ENCODE data around the gene FMNL1.

FMNL1 gene

GRCh38 chr17:45221081-45222013 is at the start of gene FMNL1:
TSS of gene FMNL1 (plus strand) at chr17:45221885. CDS start at chr17:45222125, 240 bp downstream.
- Histone ChIP-seq H3K36me3 (ENCODE audit: insufficient read depth, insufficient read length, low read length) (no peaks in the 10 kb centered on the region), H3K4me1 (ENCODE audit: insufficient read depth, insufficient read length) (peaks cover 22% of the 10 kb centered on the region), H3K27me3 (ENCODE audit: insufficient read depth, insufficient read length) (peaks cover 57% of the 10 kb centered on the region), H3K4me3 (ENCODE audit: insufficient read length, low read depth) (peak within 1 kb of the TSS; percentile 45), H3K9ac (ENCODE audit: insufficient read length, low read depth) (peak within 1 kb of the TSS; percentile 74), H3K9me3 (ENCODE audit: insufficient read depth, low read length) (no peaks in the 10 kb centered on the region)
- TF ChIP-seq YY1 (IDR thresholded peaks at IDR 0.05; ENCODE audit: insufficient read depth, insufficient read length) (no peak), SUZ12 (IDR thresholded peaks at IDR 0.05; ENCODE audit: extremely low read depth, insufficient read depth, insufficient read length) (no peak), ZNF274 (IDR thresholded peaks at IDR 0.05; ENCODE audit: low read depth, low read length) (no peak)
- no peak for DNase-seq (ENCODE audit: low read depth, low spot score)

GRCh38 chr17:45172232-45172540 is 49.5 kb upstream of the FMNL1 start:
- Histone ChIP-seq H3K9ac (ENCODE audit: insufficient read length, low read depth) (peak overlapping the region; percentile 63), H3K4me3 (ENCODE audit: insufficient read length, low read depth) (peak overlapping the region; percentile 0), H3K9me3 (ENCODE audit: insufficient read depth, low read length) (no peaks in the 10 kb centered on the region), H3K4me1 (ENCODE audit: insufficient read depth, insufficient read length) (peaks cover 30% of the 10 kb centered on the region), H3K36me3 (ENCODE audit: insufficient read depth, insufficient read length, low read length) (peaks cover 23% of the 10 kb centered on the region), H3K27me3 (ENCODE audit: insufficient read depth, insufficient read length) (no peaks in the 10 kb centered on the region)
- DNase-seq (ENCODE audit: low read depth, low spot score): no peak
- TF ChIP-seq SUZ12 (IDR thresholded peaks at IDR 0.05; ENCODE audit: extremely low read depth, insufficient read depth, insufficient read length): no peak
- TF ChIP-seq ZNF274 (IDR thresholded peaks at IDR 0.05; ENCODE audit: low read depth, low read length): no peak
- TF ChIP-seq YY1 (IDR thresholded peaks at IDR 0.05; ENCODE audit: insufficient read depth, insufficient read length): no peak

GRCh38 chr17:45172541-45173286 is 49.0 kb upstream of the FMNL1 start:
- no peak overlapping the region for H3K4me3 ChIP-seq (ENCODE audit: insufficient read length, low read depth)
- H3K36me3 ChIP-seq (ENCODE audit: insufficient read depth, insufficient read length, low read length): peaks cover 23% of the 10 kb centered on the region
- H3K4me1 ChIP-seq (ENCODE audit: insufficient read depth, insufficient read length): peaks cover 30% of the 10 kb centered on the region
- H3K9me3 ChIP-seq (ENCODE audit: insufficient read depth, low read length): no peaks in the 10 kb centered on the region
- TF ChIP-seq YY1 (IDR thresholded peaks at IDR 0.05; ENCODE audit: insufficient read depth, insufficient read length): no peak
- TF ChIP-seq SUZ12 (IDR thresholded peaks at IDR 0.05; ENCODE audit: extremely low read depth, insufficient read depth, insufficient read length): no peak
- TF ChIP-seq ZNF274 (IDR thresholded peaks at IDR 0.05; ENCODE audit: low read depth, low read length): no peak
- DNase-seq (ENCODE audit: low read depth, low spot score): no peak
- H3K27me3 ChIP-seq (ENCODE audit: insufficient read depth, insufficient read length): no peaks in the 10 kb centered on the region
- H3K9ac ChIP-seq (ENCODE audit: insufficient read length, low read depth): peak overlapping the region; percentile 63

- H3K4me1 ChIP-seq (ENCODE audit: insufficient read depth, insufficient read length): peaks cover 22% of the 10 kb centered on the region
Observed at GRCh38 chr17:45175759-45176115, 45.9 kb upstream of the FMNL1 start.

GRCh38 chr17:45177563-45177962 is 44.1 kb upstream of the FMNL1 start:
- no peak for TF ChIP-seq ZNF274 (IDR thresholded peaks at IDR 0.05; ENCODE audit: low read depth, low read length)
- no peak for TF ChIP-seq YY1 (IDR thresholded peaks at IDR 0.05; ENCODE audit: insufficient read depth, insufficient read length)
- TF ChIP-seq SUZ12 (IDR thresholded peaks at IDR 0.05; ENCODE audit: extremely low read depth, insufficient read depth, insufficient read length): no peak
- Histone ChIP-seq H3K4me3 (ENCODE audit: insufficient read length, low read depth) (no peak overlapping the region), H3K36me3 (ENCODE audit: insufficient read depth, insufficient read length, low read length) (no peaks in the 10 kb centered on the region), H3K9me3 (ENCODE audit: insufficient read depth, low read length) (no peaks in the 10 kb centered on the region), H3K9ac (ENCODE audit: insufficient read length, low read depth) (no peak overlapping the region), H3K27me3 (ENCODE audit: insufficient read depth, insufficient read length) (no peaks in the 10 kb centered on the region), H3K4me1 (ENCODE audit: insufficient read depth, insufficient read length) (peaks cover 7% of the 10 kb centered on the region)
- no peak for DNase-seq (ENCODE audit: low read depth, low spot score)

More at GRCh38 chr17:45175759-45176115, 45.9 kb upstream of the FMNL1 start:
- H3K36me3 ChIP-seq (ENCODE audit: insufficient read depth, insufficient read length, low read length): peaks cover 1% of the 10 kb centered on the region
- no peak overlapping the region for H3K4me3 ChIP-seq (ENCODE audit: insufficient read length, low read depth)
- no peaks in the 10 kb centered on the region for H3K9me3 ChIP-seq (ENCODE audit: insufficient read depth, low read length)
- TF ChIP-seq ZNF274 (IDR thresholded peaks at IDR 0.05; ENCODE audit: low read depth, low read length) (no peak), SUZ12 (IDR thresholded peaks at IDR 0.05; ENCODE audit: extremely low read depth, insufficient read depth, insufficient read length) (no peak), YY1 (IDR thresholded peaks at IDR 0.05; ENCODE audit: insufficient read depth, insufficient read length) (no peak)
- DNase-seq (ENCODE audit: low read depth, low spot score): no peak
- H3K9ac ChIP-seq (ENCODE audit: insufficient read length, low read depth): no peak overlapping the region
- H3K27me3 ChIP-seq (ENCODE audit: insufficient read depth, insufficient read length): no peaks in the 10 kb centered on the region

GRCh38 chr17:45184144-45184543 is 37.5 kb upstream of the FMNL1 start:
- H3K9me3 ChIP-seq (ENCODE audit: insufficient read depth, low read length): no peaks in the 10 kb centered on the region
- no peak for DNase-seq (ENCODE audit: low read depth, low spot score)
- H3K4me1 ChIP-seq (ENCODE audit: insufficient read depth, insufficient read length): no peaks in the 10 kb centered on the region
- H3K4me3 ChIP-seq (ENCODE audit: insufficient read length, low read depth): no peak overlapping the region
- H3K9ac ChIP-seq (ENCODE audit: insufficient read length, low read depth): no peak overlapping the region
- H3K36me3 ChIP-seq (ENCODE audit: insufficient read depth, insufficient read length, low read length): no peaks in the 10 kb centered on the region
- TF ChIP-seq SUZ12 (IDR thresholded peaks at IDR 0.05; ENCODE audit: extremely low read depth, insufficient read depth, insufficient read length): no peak
- TF ChIP-seq ZNF274 (IDR thresholded peaks at IDR 0.05; ENCODE audit: low read depth, low read length): no peak
- no peak for TF ChIP-seq YY1 (IDR thresholded peaks at IDR 0.05; ENCODE audit: insufficient read depth, insufficient read length)
- no peaks in the 10 kb centered on the region for H3K27me3 ChIP-seq (ENCODE audit: insufficient read depth, insufficient read length)

GRCh38 chr17:45186801-45187354 is 34.8 kb upstream of the FMNL1 start:
- Histone ChIP-seq H3K27me3 (ENCODE audit: insufficient read depth, insufficient read length) (no peaks in the 10 kb centered on the region), H3K9ac (ENCODE audit: insufficient read length, low read depth) (no peak overlapping the region), H3K4me1 (ENCODE audit: insufficient read depth, insufficient read length) (no peaks in the 10 kb centered on the region), H3K9me3 (ENCODE audit: insufficient read depth, low read length) (peaks cover 14% of the 10 kb centered on the region), H3K36me3 (ENCODE audit: insufficient read depth, insufficient read length, low read length) (no peaks in the 10 kb centered on the region), H3K4me3 (ENCODE audit: insufficient read length, low read depth) (no peak overlapping the region)
- TF ChIP-seq ZNF274 (IDR thresholded peaks at IDR 0.05; ENCODE audit: low read depth, low read length): no peak
- TF ChIP-seq YY1 (IDR thresholded peaks at IDR 0.05; ENCODE audit: insufficient read depth, insufficient read length): no peak
- no peak for TF ChIP-seq SUZ12 (IDR thresholded peaks at IDR 0.05; ENCODE audit: extremely low read depth, insufficient read depth, insufficient read length)
- no peak for DNase-seq (ENCODE audit: low read depth, low spot score)
